Placental pericyte (primary cell): ENCODE results near the gene C14orf119. TPM values are rescaled to one million over a fixed set of nuclear protein-coding genes. Genes with fewer than 3 reads are reported as not detected.

Experiments
- total RNA-seq: library from RNA; depleted of rRNA; stranded (reverse); fragments of >200 nt; gene quantifications from 2 replicates; pipeline ENCODE4 v1.2.3, GENCODE V29; 2012

C14orf119 gene, protein sequence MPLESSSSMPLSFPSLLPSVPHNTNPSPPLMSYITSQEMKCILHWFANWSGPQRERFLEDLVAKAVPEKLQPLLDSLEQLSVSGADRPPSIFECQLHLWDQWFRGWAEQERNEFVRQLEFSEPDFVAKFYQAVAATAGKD
- total RNA-seq = 35.7 and 41.2 TPM in 2 replicates

DNA sequence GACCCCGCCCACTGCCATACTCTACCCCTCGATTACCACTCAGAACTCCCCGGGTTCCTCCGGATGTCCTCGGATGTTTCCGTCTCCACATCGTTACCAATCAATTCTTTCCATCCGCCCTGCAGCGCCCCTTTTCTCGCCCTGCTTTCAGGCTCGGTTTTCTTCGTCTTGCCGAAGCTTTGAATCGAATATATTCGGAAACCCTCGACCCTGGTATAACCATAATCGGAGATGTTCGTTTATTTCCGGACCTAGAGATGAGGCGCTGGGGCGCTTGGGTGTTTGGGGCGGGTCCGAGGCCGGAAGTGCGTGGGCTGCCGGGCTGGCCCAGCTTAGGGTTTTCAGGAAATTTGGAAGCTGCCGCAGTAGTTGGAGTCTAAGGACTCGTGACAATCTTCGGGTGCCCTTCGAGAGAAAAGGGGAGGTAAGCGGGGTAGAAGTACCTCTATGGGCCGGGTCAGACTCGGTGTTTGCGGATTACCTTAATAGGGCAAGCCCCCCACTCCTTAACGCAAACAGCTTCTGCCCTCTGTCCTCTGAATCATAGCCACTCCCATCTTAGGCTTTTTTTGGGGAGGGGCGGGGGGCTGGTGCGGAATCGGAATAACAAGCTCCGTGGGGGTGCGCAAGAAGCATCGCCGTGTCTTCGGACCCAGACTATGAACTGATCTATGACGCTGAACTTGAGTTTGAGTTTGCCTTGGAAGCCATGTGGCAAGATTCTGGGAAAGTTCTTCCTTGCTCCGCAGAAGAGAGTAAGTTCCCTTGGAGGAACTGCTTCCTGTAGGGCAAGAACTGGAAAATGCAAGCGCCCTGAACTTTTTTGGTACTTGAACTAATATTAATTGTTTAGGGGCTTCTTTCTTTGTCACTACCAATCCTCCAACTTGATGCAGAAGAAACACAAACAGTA lies at the start of gene C14orf119:
TSS of gene C14orf119 (plus strand) at position 310 of the 913 bp plus-strand sequence. CDS start 2,154 bp downstream, outside the sequence.

GRCh38 chr14:23056956-23057756 lies 38.1 kb upstream of the C14orf119 start, which contains the start of gene CDH24:
TSS of gene CDH24 (minus strand) at chr14:23057520. CDS start at chr14:23055733, 1,787 bp downstream.

DNA sequence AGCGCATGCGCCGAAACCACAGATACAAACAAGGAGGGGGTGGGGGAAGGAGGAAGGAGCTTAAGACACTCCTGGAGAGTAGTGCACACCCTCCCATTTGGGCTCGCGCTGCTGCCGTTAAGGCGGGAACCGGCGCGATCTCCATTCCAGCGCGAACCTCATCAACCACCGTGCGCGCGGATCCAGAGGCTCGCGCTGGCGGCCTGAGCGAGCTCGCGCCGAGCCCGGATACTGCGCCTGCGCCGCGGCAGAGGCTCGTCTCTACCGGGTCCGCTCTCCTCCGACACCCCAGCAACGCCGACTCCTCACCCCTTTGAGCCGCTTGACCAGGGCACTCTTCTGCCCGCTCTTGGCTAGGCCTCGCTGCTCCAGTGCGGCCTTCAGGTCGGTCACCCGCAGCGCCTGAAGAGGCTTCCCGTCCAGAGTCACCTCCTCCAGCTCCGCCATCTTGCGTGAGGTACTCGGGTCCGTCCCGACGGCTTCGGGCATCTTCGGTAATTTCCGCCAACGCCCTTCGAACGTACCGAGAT lies 574 bp upstream of the C14orf119 start, which contains the start of gene ACIN1:
TSS of gene ACIN1 (minus strand) at position 471 of the 530 bp plus-strand sequence. CDS start at position 447, 24 bp downstream.

GRCh38 chr14:23104591-23105347 lies 9.5 kb downstream of the C14orf119 start, which contains the start of gene CIROP:
TSS of gene CIROP (minus strand) at chr14:23104989. CDS start at chr14:23104920, 69 bp downstream.

DNA sequence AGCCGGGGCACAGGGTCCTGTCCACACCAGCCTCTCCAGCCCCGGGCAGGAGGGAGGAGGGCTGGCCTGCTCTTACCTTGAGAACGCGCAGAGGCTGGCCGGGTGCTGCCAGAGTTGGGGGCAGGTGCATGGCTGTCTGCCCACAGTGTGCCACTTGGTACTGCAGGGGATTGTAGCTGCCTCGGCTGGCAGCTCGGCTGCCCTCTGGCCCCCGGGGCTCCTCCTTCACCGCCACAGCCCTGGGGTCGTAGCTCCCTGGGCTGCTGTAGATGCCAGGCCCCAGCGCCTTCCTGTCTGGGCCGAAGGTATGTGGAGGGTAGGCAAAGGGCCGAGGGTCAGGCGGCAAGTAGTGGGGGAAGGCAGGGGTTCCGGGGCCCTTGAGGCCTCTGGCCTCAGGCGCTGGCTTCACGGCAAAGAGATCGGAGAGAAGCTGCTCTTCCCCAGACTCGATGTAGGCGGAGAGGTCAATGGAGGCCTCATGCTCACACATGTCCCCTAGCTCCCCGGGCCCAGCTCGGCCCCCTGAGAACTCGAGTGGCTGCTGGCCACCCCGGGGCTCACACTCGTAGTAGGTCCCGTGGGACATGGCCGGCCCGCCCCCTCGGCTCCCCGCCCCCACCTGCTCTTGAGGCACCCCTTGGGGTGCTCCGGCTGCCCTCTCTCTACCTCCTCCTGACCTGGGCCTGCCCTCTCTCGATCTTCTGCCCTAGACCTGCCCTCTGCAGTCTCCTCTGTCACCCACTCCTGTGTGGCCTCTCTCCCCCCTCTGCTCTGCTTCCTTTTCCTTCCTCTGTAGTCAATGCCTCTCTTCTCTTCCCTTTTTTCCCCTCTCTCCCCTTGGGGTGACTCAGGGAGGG lies 23.4 kb downstream of the C14orf119 start, which contains the start of gene CEBPE:
TSS of gene CEBPE (minus strand) at position 750 of the 857 bp plus-strand sequence. CDS start at position 586, 164 bp downstream.

Other genes starting within 250 kb of the C14orf119 start
- 147 and 218 TPM in 2 replicates for gene LRP10, start 223.8 kb upstream of the C14orf119 start, total RNA-seq
- 0.22 TPM in 1 of 2 replicates, not detected in the other for gene REM2, start 212.3 kb upstream of the C14orf119 start, total RNA-seq
- gene RBM23, start 176.4 kb upstream of the C14orf119 start, total RNA-seq = 109 and 135 TPM in 2 replicates
- gene PRMT5, start 166.1 kb upstream of the C14orf119 start, total RNA-seq = 81.0 and 87.8 TPM in 2 replicates
- 19.7 and 32.2 TPM in 2 replicates for gene HAUS4, start 138.4 kb upstream of the C14orf119 start, total RNA-seq
- 50.4 and 91.7 TPM in 2 replicates for gene AJUBA, start 113.0 kb upstream of the C14orf119 start, total RNA-seq
- gene C14orf93, start 85.4 kb upstream of the C14orf119 start, total RNA-seq = 6.2 and 6.6 TPM in 2 replicates
- 156 and 197 TPM in 2 replicates for gene PSMB5, start 60.6 kb upstream of the C14orf119 start, total RNA-seq
- not detected in 2 replicates for gene PSMB11, start 53.3 kb upstream of the C14orf119 start, total RNA-seq
- gene CDH24, start 38.0 kb upstream of the C14orf119 start, total RNA-seq = 3.1 and 9.2 TPM in 2 replicates
- 73.5 and 107 TPM in 2 replicates for gene ACIN1, start 369 bp upstream of the C14orf119 start, total RNA-seq
- not detected in 2 replicates for gene CIROP, start 9.5 kb downstream of the C14orf119 start, total RNA-seq
- gene CEBPE, start 23.8 kb downstream of the C14orf119 start, total RNA-seq = not detected in 2 replicates
- 1.1 TPM in 2 replicates for gene SLC7A8, start 88.2 kb downstream of the C14orf119 start, total RNA-seq
- gene RNF212B, start 142.4 kb downstream of the C14orf119 start, total RNA-seq = not detected in 2 replicates
- 4.4 and 13.8 TPM in 2 replicates for gene HOMEZ, start 190.6 kb downstream of the C14orf119 start, total RNA-seq
- 4.4 and 5.0 TPM in 2 replicates for gene PPP1R3E, start 207.4 kb downstream of the C14orf119 start, total RNA-seq
- 18.4 and 21.6 TPM in 2 replicates for gene BCL2L2, start 211.3 kb downstream of the C14orf119 start, total RNA-seq
- 43.1 and 64.4 TPM in 2 replicates for gene PABPN1, start 226.0 kb downstream of the C14orf119 start, total RNA-seq